Activated CD8-positive, alpha-beta T cell treated with anti-CD3 and anti-CD28 coated beads for 36 hours (primary cell): ENCODE data around the gene UGGT2. TPM values are rescaled to one million over a fixed set of nuclear protein-coding genes. Genes with fewer than 3 reads are reported as not detected.
"Not testable (repeated sequence)": the region's sequence is repeated elsewhere in the genome, so short reads cannot be mapped to it uniquely, and the experiment has no call there.

ENCODE experiments used
- ATAC-seq: fragments of 200-7000 bp; cut with Tn5 transposase; one replicate; pipeline ENCODE4 v1.10.0; 2021; ENCODE audit warnings: mild to moderate bottlenecking, moderate library complexity
- CTCF ChIA-PET: fragments of 350-600 bp; sonication (Branson Sonifier 250); formaldehyde crosslinking; loops from one replicate; lab custom pipeline; 2021; ENCODE audit warnings: antibody characterized with exemption; lab: Charles Lee
- POLR2A ChIA-PET: fragments of 350-600 bp; sonication (Branson Sonifier 250); formaldehyde crosslinking; loops from one replicate; lab custom pipeline; 2021; ENCODE audit warnings: antibody characterized with exemption; lab: Charles Lee
- DNase-seq: peaks from one replicate; pipeline ENCODE4 v3.0.0-alpha.2; 2020
- H3K27ac Mint-ChIP-seq: one replicate; pipeline ENCODE4 v1.8.0; 2021; ENCODE audit warnings: mild to moderate bottlenecking, mixed read lengths
- H3K27me3 Mint-ChIP-seq: one replicate; pipeline ENCODE4 v1.8.0; 2021; ENCODE audit warnings: mixed read lengths
- H3K36me3 Mint-ChIP-seq: one replicate; pipeline ENCODE4 v1.8.0; 2021; ENCODE audit warnings: low read depth, mixed read lengths
- H3K4me1 Mint-ChIP-seq: one replicate; pipeline ENCODE4 v1.8.0; 2021; ENCODE audit warnings: low read depth, mixed read lengths
- H3K4me3 Mint-ChIP-seq: one replicate; pipeline ENCODE4 v1.8.0; 2021; ENCODE audit warnings: mild to moderate bottlenecking, moderate library complexity, mixed read lengths
- H3K9me3 Mint-ChIP-seq: one replicate; pipeline ENCODE4 v1.8.0; 2021; ENCODE audit warnings: mixed read lengths
- intact Hi-C: fragments of 100-400 bp; cut with micrococcal nuclease; formaldehyde crosslinking; loops from one replicate; pipeline ENCODE4 v1.10.0; 2022
- total RNA-seq, 2 experiments: library from RNA; stranded (reverse); gene quantifications; one replicate each; pipeline ENCODE4 v1.2.3, GENCODE V29; 2021
- TF ChIP-seq, protein P1 (sequence below): fragments of 200-600 bp; IDR thresholded peaks from one replicate; pipeline ENCODE4 v1.8.0; 2022; ENCODE audit warnings: antibody characterized with exemption, mild to moderate bottlenecking

The UGGT2 gene
- total RNA-seq, 2 experiments from 2014 or later, result not detected

DNA sequence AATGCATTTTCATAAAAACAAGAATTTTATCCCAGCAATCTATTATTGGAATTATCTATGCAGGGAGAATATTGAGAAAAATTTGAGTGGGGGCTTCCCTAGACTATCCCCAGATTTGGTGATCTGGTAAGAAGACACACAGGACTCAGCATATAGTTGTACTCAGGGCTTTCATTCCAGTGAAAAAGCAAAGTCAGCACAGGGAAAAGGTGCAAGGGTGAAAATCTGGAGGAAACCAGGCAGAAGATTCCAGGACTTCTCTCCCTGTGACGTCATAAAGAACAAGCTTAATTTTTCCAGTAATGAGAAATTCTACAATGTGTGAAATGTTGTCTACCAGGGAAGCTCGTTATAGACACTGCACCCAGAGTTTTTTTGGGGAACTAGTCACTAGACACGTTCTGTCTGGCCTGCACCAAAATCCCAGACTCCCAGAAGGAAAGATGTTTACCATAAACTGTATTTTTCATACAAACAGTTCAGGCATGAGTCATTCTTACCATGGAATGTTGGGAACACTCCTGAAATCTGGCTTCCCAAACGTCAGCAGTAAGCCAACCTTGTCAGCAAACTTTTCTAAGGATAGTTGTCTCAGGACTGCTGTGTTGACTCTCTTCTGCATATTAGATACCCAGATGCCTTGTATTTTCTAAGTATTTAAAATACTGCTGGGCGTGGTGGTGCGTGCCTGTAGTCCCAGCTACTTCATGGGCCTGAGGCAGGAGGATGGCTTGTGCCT is 268.9 kb downstream of the UGGT2 start:
- peaks cover 4% of the 10 kb centered on the region for H3K9me3 Mint-ChIP-seq
- DNase-seq (no peak), ATAC-seq (no peak)
- intact Hi-C loops, result no loop called here
- H3K36me3 Mint-ChIP-seq, result peaks cover 34% of the 10 kb centered on the region
- no peak overlapping the region for H3K27ac Mint-ChIP-seq
- ChIA-PET POLR2A (no interaction called here), CTCF (no interaction called here)
- TF ChIP-seq, protein P1, sequence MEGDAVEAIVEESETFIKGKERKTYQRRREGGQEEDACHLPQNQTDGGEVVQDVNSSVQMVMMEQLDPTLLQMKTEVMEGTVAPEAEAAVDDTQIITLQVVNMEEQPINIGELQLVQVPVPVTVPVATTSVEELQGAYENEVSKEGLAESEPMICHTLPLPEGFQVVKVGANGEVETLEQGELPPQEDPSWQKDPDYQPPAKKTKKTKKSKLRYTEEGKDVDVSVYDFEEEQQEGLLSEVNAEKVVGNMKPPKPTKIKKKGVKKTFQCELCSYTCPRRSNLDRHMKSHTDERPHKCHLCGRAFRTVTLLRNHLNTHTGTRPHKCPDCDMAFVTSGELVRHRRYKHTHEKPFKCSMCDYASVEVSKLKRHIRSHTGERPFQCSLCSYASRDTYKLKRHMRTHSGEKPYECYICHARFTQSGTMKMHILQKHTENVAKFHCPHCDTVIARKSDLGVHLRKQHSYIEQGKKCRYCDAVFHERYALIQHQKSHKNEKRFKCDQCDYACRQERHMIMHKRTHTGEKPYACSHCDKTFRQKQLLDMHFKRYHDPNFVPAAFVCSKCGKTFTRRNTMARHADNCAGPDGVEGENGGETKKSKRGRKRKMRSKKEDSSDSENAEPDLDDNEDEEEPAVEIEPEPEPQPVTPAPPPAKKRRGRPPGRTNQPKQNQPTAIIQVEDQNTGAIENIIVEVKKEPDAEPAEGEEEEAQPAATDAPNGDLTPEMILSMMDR, result no peak
- no peaks in the 10 kb centered on the region for H3K4me1 Mint-ChIP-seq
- no peaks in the 10 kb centered on the region for H3K27me3 Mint-ChIP-seq
- no peak overlapping the region for H3K4me3 Mint-ChIP-seq

DNA sequence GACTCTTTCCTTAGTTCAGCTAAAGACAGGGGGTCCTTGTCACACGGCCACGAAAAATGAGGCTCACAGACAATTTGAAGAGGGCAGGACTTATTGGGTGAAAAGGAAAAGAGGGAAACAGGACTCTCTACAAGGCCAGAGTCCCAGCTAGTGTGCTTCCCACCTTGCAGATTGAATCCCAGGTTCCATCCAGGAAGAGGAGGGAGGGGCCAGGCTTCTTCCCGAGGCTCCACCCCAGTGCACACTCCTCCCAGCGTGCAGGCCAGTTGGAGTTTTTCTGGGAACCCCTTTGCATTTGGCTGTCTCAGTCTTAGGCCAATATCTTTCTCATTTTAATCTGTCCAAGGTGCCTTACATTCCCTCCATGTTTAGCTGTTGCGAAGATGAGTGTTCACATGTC is 269.5 kb downstream of the UGGT2 start:
- ATAC-seq (no peak), DNase-seq (no peak)
- ChIA-PET CTCF (no interaction called here), POLR2A (no interaction called here)
- no peak overlapping the region for H3K27ac Mint-ChIP-seq
- H3K27me3 Mint-ChIP-seq, result no peaks in the 10 kb centered on the region
- H3K9me3 Mint-ChIP-seq, result no peaks in the 10 kb centered on the region
- TF ChIP-seq, protein P1, result no peak
- H3K36me3 Mint-ChIP-seq, result peaks cover 28% of the 10 kb centered on the region
- intact Hi-C loops, result no loop called here
- H3K4me1 Mint-ChIP-seq, result no peaks in the 10 kb centered on the region
- no peak overlapping the region for H3K4me3 Mint-ChIP-seq

DNA sequence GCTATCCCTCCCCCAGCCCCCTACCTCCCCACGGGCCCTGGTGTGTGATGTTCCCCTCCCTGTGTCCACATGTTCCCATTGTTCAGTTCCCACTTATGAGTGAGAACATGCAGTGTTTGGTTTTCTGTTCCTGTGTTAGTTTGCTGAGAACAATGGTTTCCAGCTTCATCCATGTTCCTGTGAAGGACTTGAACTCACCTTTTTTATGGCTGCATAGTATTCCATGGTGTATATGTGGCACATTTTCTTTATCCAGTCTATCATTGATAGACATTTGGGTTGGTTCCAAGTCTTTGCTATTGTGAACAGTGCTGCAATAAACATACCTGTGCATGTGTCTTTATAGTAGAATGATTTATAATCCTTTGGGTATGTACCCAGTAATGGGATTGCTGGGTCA is 271.3 kb downstream of the UGGT2 start:
- DNase-seq, H3K9me3 Mint-ChIP-seq, CTCF ChIA-PET, H3K27ac Mint-ChIP-seq, intact Hi-C loops, H3K27me3 Mint-ChIP-seq, H3K4me3 Mint-ChIP-seq, H3K4me1 Mint-ChIP-seq, ATAC-seq, POLR2A ChIA-PET: not testable (repeated sequence)
- H3K36me3 Mint-ChIP-seq, result peaks cover 20% of the 10 kb centered on the region

DNA sequence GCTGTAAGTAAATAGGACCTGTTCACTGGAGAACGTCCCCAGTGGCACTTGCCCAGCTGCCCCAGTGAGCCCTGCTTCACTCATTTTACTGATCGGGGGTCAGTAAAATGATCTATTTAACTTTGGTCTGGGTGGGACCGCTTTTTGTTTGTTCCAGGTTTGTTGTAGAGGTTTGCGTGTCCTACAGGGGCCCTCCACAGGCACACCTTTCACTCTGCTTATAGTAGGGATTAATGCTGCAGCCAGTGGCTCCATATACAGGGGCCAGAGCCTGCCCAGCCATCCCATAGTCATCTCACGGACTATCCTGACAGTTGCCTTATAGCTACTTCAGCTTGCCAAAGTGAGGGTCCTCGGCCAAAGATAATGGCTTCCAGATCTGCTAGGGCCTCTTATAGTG is 272.2 kb downstream of the UGGT2 start:
- TF ChIP-seq, protein P1, result no peak
- POLR2A ChIA-PET, result interaction anchor here (1.3 kb wide), 1 partner anchor 15 kb away, joined by 3 read pairs; no protein-coding TSS in a partner anchor

DNA sequence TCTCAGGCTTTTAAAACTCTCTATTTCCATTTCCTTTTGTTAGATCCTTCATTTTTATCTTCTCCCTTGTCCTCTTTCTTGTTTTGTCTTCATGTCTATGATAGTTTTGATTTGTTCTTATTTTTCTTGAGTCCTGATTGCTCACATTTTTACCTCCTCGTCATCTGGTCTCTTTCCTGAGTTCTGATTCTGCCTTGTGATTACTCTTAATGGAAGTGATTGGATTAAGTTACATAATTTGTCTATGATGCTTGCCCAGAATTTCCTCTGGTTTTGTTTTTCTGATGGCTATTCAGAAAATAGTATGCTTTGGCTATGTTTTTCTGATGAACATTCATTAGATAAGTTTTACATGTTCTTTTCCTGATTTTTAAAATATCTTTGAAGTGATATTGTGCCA is 273.7 kb downstream of the UGGT2 start:
- DNase-seq, result no peak
- ATAC-seq, result no peak
- H3K9me3 Mint-ChIP-seq, result no peaks in the 10 kb centered on the region
- no peak overlapping the region for H3K27ac Mint-ChIP-seq
- ChIA-PET POLR2A (no interaction called here), CTCF (no interaction called here)
- H3K36me3 Mint-ChIP-seq, result peaks cover 15% of the 10 kb centered on the region
- intact Hi-C loops, result no loop called here
- no peaks in the 10 kb centered on the region for H3K27me3 Mint-ChIP-seq
- H3K4me1 Mint-ChIP-seq, result peaks cover 2% of the 10 kb centered on the region
- TF ChIP-seq, protein P1, result no peak
- H3K4me3 Mint-ChIP-seq, result no peak overlapping the region

More for the DNA sequence above, 272.2 kb downstream of the UGGT2 start:
- no peak for ATAC-seq
- Mint-ChIP-seq H3K36me3 (peaks cover 14% of the 10 kb centered on the region), H3K4me1 (no peaks in the 10 kb centered on the region), H3K27ac (no peak overlapping the region), H3K4me3 (no peak overlapping the region), H3K9me3 (no peaks in the 10 kb centered on the region), H3K27me3 (no peaks in the 10 kb centered on the region)
- CTCF ChIA-PET, result no interaction called here
- intact Hi-C loops, result no loop called here
- DNase-seq, result no peak
